Measurements from ENCODE around the gene ATP13A2.
A peak's percentile ranks its signal among the peaks of the same experiment; 100 is the strongest.

ATP13A2 gene

DNA sequence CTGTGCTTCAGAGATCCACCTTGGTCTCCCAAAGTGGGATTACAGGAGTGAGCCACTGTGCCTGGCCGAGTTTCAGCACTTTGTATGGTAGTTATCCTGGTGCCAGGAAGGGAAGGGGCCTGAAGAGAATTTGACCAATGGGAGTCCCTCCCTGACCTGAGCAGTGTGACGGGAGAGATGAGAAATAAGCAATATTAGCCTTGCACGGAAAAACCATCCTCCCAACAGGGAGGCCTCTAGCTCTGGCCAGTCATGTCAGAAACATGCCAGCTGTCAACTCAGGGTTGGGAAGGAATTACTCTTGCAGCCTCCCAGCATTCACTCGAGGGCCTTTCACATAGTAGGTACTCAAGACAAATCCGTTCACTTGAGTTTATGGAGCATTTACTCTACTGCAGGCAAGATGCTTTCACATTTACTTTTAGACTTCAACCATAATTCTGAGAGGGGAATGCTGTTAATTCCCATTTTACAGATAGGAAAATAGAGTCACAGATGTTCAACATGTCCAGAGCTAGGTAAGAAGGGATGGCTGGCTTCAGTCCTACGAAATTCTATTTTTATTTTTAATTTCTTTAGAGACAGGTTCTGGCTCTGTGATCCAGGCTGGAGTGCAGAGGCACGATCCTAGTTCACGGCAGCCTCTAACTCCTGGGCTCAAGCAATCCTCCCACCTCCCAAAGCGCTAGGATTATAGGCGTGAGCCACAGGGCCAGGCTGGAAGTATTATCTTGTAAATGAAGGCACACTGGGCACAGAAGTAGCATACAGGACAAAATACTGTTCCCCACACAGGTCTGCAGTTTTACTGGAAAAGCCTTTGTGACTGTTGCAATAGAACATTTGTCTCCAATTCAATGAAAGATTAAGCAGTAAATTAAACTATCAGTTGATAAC lies 3.2 kb upstream of the ATP13A2 start:
- H3K4me3 ChIP-seq (replicated peaks in 1 of 2; ENCODE audit: low read depth in 2 of 2, low read length in 2 of 2) = no peak overlapping the region
- TF ChIP-seq, protein P1, sequence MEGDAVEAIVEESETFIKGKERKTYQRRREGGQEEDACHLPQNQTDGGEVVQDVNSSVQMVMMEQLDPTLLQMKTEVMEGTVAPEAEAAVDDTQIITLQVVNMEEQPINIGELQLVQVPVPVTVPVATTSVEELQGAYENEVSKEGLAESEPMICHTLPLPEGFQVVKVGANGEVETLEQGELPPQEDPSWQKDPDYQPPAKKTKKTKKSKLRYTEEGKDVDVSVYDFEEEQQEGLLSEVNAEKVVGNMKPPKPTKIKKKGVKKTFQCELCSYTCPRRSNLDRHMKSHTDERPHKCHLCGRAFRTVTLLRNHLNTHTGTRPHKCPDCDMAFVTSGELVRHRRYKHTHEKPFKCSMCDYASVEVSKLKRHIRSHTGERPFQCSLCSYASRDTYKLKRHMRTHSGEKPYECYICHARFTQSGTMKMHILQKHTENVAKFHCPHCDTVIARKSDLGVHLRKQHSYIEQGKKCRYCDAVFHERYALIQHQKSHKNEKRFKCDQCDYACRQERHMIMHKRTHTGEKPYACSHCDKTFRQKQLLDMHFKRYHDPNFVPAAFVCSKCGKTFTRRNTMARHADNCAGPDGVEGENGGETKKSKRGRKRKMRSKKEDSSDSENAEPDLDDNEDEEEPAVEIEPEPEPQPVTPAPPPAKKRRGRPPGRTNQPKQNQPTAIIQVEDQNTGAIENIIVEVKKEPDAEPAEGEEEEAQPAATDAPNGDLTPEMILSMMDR (IDR thresholded peaks at IDR 0.05; ENCODE audit: low read depth, low read length) = no peak
- no peak for DNase-seq (ENCODE audit: low read depth in 2 of 2)

DNA sequence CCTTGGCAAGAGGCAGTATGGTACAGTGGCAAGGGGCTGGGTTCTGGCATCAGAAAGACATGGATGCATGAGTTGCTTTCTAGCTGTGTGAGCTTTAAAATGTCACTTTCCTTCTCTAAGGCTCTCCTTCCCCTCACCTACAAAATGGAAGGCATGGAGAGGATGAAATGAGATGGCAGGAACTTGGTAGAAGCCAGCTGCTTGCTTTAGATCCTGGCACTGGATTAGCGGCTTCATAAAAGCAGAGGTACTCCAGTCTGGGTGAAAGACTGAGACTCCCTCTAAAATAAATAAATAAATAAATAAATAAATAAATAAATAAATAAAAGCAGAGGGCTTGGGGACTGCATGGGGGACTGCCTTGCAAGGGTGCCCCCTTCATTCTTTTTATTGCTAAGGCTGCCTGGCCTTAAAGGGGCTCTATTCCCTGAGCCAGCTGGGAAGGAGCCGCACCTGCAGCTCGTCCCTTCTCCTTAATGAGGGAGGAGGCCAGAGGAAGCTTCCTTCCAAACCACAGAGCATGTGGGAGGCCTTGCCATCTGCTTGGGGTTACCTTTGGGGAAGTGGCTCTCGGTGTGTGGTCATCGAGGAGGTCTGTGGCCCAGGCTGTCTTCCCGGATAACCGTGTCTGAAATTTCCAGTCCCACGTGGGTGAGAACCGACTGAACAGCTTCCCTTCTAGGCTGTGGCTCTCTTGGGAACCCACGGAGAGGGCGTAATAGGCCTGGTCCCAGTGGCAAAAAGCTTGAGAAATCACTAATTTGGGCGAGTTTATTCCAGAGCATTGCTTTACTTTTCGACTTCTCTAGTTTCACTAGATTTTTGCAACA lies 2.0 kb upstream of the ATP13A2 start:
- H3K4me3 ChIP-seq (replicated peaks in 1 of 2; ENCODE audit: low read depth in 2 of 2, low read length in 2 of 2) = no peak overlapping the region
- peak in 1 of 2 donors; percentile 27 for DNase-seq (ENCODE audit: low read depth in 2 of 2)
- TF ChIP-seq, protein P1 (IDR thresholded peaks at IDR 0.05; ENCODE audit: low read depth, low read length) = no peak

DNA sequence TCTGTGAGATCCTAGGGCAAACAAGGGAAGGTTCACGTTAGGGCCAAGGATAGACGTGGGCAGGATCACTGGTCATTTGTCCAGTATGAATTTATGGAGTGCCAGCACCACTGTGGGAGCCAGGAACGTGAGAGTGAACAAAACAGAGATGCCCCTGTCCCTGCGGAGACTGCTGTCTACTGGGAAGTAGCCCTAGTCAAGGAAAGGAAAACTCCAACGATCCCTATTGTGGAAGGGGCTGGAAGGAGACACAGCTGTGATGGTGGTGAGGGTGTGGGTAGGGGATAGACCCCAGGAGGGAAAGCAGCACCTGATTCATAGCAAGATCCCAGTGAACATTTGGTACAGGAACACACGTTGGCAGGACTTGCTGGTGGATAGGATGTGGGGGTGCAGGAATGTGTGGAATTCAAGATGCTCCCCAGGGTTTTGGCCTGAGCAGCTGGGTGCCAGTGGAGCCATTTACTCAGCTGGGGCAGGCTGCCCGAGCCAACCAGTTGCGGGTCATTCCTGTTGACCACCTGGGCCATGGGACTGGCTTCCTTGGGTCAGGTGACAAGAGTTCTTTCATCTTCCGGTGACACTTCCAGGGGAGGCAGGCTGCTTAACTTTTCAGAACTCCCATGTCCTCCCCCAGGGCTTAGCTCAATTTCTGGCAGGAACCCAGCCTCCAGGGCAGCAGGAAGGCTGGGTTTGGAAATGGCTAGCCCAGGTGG lies 1.2 kb upstream of the ATP13A2 start:
- H3K4me3 ChIP-seq (replicated peaks in 1 of 2; ENCODE audit: low read depth in 2 of 2, low read length in 2 of 2) = no peak overlapping the region
- TF ChIP-seq, protein P1 (IDR thresholded peaks at IDR 0.05; ENCODE audit: low read depth, low read length) = no peak
- peak; percentile 47 to 72 for DNase-seq (ENCODE audit: low read depth in 2 of 2)

DNA sequence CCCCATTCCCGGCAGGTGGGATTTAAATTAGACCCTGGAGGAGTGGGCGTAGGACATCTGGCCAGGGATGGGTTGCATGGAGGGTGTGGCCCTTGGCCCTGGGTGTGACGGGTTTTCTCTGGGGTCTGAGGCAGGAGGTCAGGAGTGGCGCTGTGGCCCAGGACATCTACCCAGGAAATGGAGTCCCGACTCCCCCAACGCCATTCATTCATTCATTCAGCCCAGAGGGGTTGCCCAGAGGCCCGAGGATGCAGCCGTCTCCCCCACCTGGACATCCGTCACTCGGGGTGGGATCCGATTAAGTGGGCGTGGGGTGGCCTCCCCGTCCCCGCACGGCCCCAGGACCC lies 663 bp downstream of the ATP13A2 start:
- peak overlapping the region; percentile 69 to 84 for H3K4me3 ChIP-seq (replicated peaks in 1 of 2; ENCODE audit: low read depth in 2 of 2, low read length in 2 of 2)
- no peak for DNase-seq (ENCODE audit: low read depth in 2 of 2)
- TF ChIP-seq, protein P1 (IDR thresholded peaks at IDR 0.05; ENCODE audit: low read depth, low read length) = no peak

DNA sequence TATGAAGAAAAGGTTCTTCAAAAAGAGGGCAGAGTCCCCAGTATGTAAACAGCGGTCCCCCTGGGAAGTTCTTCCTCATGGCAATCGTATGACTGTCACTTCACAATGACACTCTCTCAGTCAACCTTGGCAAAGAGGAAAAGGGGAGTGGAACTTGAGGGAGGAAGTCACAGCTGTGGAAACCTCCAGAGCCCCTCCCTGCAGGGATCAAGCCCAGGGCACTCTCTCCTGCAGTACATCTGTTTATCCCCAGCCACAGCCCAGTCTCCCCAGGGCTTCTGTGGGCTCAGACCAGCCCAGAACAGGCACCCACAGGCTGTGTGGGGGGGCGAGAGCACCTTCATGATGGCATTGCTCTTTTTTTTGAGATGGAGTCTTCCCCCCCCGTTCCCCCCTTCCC lies 2.0 kb downstream of the ATP13A2 start:
- no peak for DNase-seq (ENCODE audit: low read depth in 2 of 2)
- no peak overlapping the region for H3K4me3 ChIP-seq (replicated peaks in 1 of 2; ENCODE audit: low read depth in 2 of 2, low read length in 2 of 2)

More for the DNA sequence above, 2.0 kb downstream of the ATP13A2 start:
- TF ChIP-seq, protein P1 (IDR thresholded peaks at IDR 0.05; ENCODE audit: low read depth, low read length) = no peak

Data from cardiac fibroblast (primary cell).